Vein endothelial cell (primary cell): ENCODE measurements around the gene TWSG1. TPM values are rescaled to one million over a fixed set of nuclear protein-coding genes. Genes with fewer than 3 reads are reported as not detected.

Source experiments
- total RNA-seq: library from RNA; depleted of rRNA; stranded (reverse); fragments of >200 nt; gene quantifications from 2 replicates; pipeline ENCODE4 v1.2.3, GENCODE V29; 2012

The TWSG1 gene
- total RNA-seq, result 83.3 and 103 TPM in 2 replicates

GRCh38 chr18:9334329-9334972, at the start of gene TWSG1:
TSS of gene TWSG1 (plus strand) at chr18:9334773. CDS start at chr18:9337230, 2,457 bp downstream.

Other genes with a start within 250 kb of the TWSG1 start
- gene NDUFV2, start 232.1 kb upstream of the TWSG1 start, total RNA-seq, result 141 and 154 TPM in 2 replicates
- gene ANKRD12, start 198.0 kb upstream of the TWSG1 start, total RNA-seq, result 21.9 and 26.5 TPM in 2 replicates
- 98.6 and 105 TPM in 2 replicates for gene RALBP1, start 140.7 kb downstream of the TWSG1 start, total RNA-seq